Measurements from ENCODE around the gene LIN9.

The LIN9 gene

GRCh38 chr1:226226601-226227000 is 82.4 kb downstream of the LIN9 start:
- Histone ChIP-seq H3K36me3 (ENCODE audit: control insufficient read depth, insufficient read depth, low read length, severe bottlenecking) (no peaks in the 10 kb centered on the region), H3K27me3 (replicated peaks; ENCODE audit: control insufficient read depth, insufficient read depth, low read length) (peaks cover 21% of the 10 kb centered on the region), H3K9ac (ENCODE audit: low read length) (no peak overlapping the region), H3K4me1 (ENCODE audit: control insufficient read depth, insufficient read depth, low read length) (no peaks in the 10 kb centered on the region), H3K9me3 (ENCODE audit: control insufficient read depth, low read length) (no peaks in the 10 kb centered on the region), H3K4me3 (ENCODE audit: low read length) (no peak overlapping the region)
- no peak for DNase-seq (ENCODE audit: low read depth)

- H3K4me3 ChIP-seq (ENCODE audit: low read length), result peak overlapping the region; percentile 66
- no peaks in the 10 kb centered on the region for H3K4me1 ChIP-seq (ENCODE audit: control insufficient read depth, insufficient read depth, low read length)
- DNase-seq (ENCODE audit: low read depth), result peak; percentile 14
- H3K9me3 ChIP-seq (ENCODE audit: control insufficient read depth, low read length), result no peaks in the 10 kb centered on the region
- H3K27me3 ChIP-seq (replicated peaks; ENCODE audit: control insufficient read depth, insufficient read depth, low read length), result peaks cover 21% of the 10 kb centered on the region
- no peaks in the 10 kb centered on the region for H3K36me3 ChIP-seq (ENCODE audit: control insufficient read depth, insufficient read depth, low read length, severe bottlenecking)
- H3K9ac ChIP-seq (ENCODE audit: low read length), result no peak overlapping the region
Observed at GRCh38 chr1:226223786-226224244, 85.1 kb downstream of the LIN9 start.

GRCh38 chr1:226223157-226223785 is 85.7 kb downstream of the LIN9 start, which contains the start of gene MIXL1:
TSS of gene MIXL1 (plus strand) at chr1:226223664. CDS start at chr1:226223682, 18 bp downstream.
- peak; percentile 31 for DNase-seq (ENCODE audit: low read depth)
- Histone ChIP-seq H3K4me3 (ENCODE audit: low read length) (peak within 1 kb of the TSS; percentile 66), H3K27me3 (replicated peaks; ENCODE audit: control insufficient read depth, insufficient read depth, low read length) (peaks cover 21% of the 10 kb centered on the region), H3K36me3 (ENCODE audit: control insufficient read depth, insufficient read depth, low read length, severe bottlenecking) (no peaks in the 10 kb centered on the region), H3K4me1 (ENCODE audit: control insufficient read depth, insufficient read depth, low read length) (no peaks in the 10 kb centered on the region), H3K9ac (ENCODE audit: low read length) (no peak within 1 kb of the TSS), H3K9me3 (ENCODE audit: control insufficient read depth, low read length) (no peaks in the 10 kb centered on the region)

- no peaks in the 10 kb centered on the region for H3K4me1 ChIP-seq (ENCODE audit: control insufficient read depth, insufficient read depth, low read length)
- peaks cover 21% of the 10 kb centered on the region for H3K27me3 ChIP-seq (replicated peaks; ENCODE audit: control insufficient read depth, insufficient read depth, low read length)
- DNase-seq (ENCODE audit: low read depth), result no peak
- H3K9me3 ChIP-seq (ENCODE audit: control insufficient read depth, low read length), result no peaks in the 10 kb centered on the region
- no peaks in the 10 kb centered on the region for H3K36me3 ChIP-seq (ENCODE audit: control insufficient read depth, insufficient read depth, low read length, severe bottlenecking)
- H3K9ac ChIP-seq (ENCODE audit: low read length), result no peak overlapping the region
- no peak overlapping the region for H3K4me3 ChIP-seq (ENCODE audit: low read length)
Observed at GRCh38 chr1:226222686-226223085, 86.3 kb downstream of the LIN9 start.

- H3K9me3 ChIP-seq (ENCODE audit: control insufficient read depth, low read length), result no peaks in the 10 kb centered on the region
- no peak overlapping the region for H3K9ac ChIP-seq (ENCODE audit: low read length)
- no peak overlapping the region for H3K4me3 ChIP-seq (ENCODE audit: low read length)
- no peaks in the 10 kb centered on the region for H3K36me3 ChIP-seq (ENCODE audit: control insufficient read depth, insufficient read depth, low read length, severe bottlenecking)
- no peaks in the 10 kb centered on the region for H3K4me1 ChIP-seq (ENCODE audit: control insufficient read depth, insufficient read depth, low read length)
- peaks cover 18% of the 10 kb centered on the region for H3K27me3 ChIP-seq (replicated peaks; ENCODE audit: control insufficient read depth, insufficient read depth, low read length)
- no peak for DNase-seq (ENCODE audit: low read depth)
Observed at GRCh38 chr1:226220473-226221189, 88.3 kb downstream of the LIN9 start.

- H3K9me3 ChIP-seq (ENCODE audit: control insufficient read depth, low read length), result no peaks in the 10 kb centered on the region
- H3K9ac ChIP-seq (ENCODE audit: low read length), result no peak overlapping the region
- H3K4me3 ChIP-seq (ENCODE audit: low read length), result no peak overlapping the region
- H3K4me1 ChIP-seq (ENCODE audit: control insufficient read depth, insufficient read depth, low read length), result no peaks in the 10 kb centered on the region
- no peaks in the 10 kb centered on the region for H3K36me3 ChIP-seq (ENCODE audit: control insufficient read depth, insufficient read depth, low read length, severe bottlenecking)
- DNase-seq (ENCODE audit: low read depth), result no peak
- peaks cover 2% of the 10 kb centered on the region for H3K27me3 ChIP-seq (replicated peaks; ENCODE audit: control insufficient read depth, insufficient read depth, low read length)
Observed at GRCh38 chr1:226217273-226217672, 91.7 kb downstream of the LIN9 start.

GRCh38 chr1:226216056-226216455 is 92.9 kb downstream of the LIN9 start:
- H3K27me3 ChIP-seq (replicated peaks; ENCODE audit: control insufficient read depth, insufficient read depth, low read length), result peaks cover under 1% of the 10 kb centered on the region

GRCh38 chr1:226215239-226215638 is 93.7 kb downstream of the LIN9 start:
- H3K9me3 ChIP-seq (ENCODE audit: control insufficient read depth, low read length), result no peaks in the 10 kb centered on the region
- peaks cover 8% of the 10 kb centered on the region for H3K27me3 ChIP-seq (replicated peaks; ENCODE audit: control insufficient read depth, insufficient read depth, low read length)
- H3K36me3 ChIP-seq (ENCODE audit: control insufficient read depth, insufficient read depth, low read length, severe bottlenecking), result no peaks in the 10 kb centered on the region
- H3K9ac ChIP-seq (ENCODE audit: low read length), result no peak overlapping the region
- no peak overlapping the region for H3K4me3 ChIP-seq (ENCODE audit: low read length)
- no peak for DNase-seq (ENCODE audit: low read depth)
- no peaks in the 10 kb centered on the region for H3K4me1 ChIP-seq (ENCODE audit: control insufficient read depth, insufficient read depth, low read length)

More at GRCh38 chr1:226216056-226216455, 92.9 kb downstream of the LIN9 start:
- no peaks in the 10 kb centered on the region for H3K9me3 ChIP-seq (ENCODE audit: control insufficient read depth, low read length)
- H3K36me3 ChIP-seq (ENCODE audit: control insufficient read depth, insufficient read depth, low read length, severe bottlenecking), result no peaks in the 10 kb centered on the region
- no peak for DNase-seq (ENCODE audit: low read depth)
- H3K4me3 ChIP-seq (ENCODE audit: low read length), result no peak overlapping the region
- no peak overlapping the region for H3K9ac ChIP-seq (ENCODE audit: low read length)
- H3K4me1 ChIP-seq (ENCODE audit: control insufficient read depth, insufficient read depth, low read length), result no peaks in the 10 kb centered on the region

- Histone ChIP-seq H3K4me1 (ENCODE audit: control insufficient read depth, insufficient read depth, low read length) (no peaks in the 10 kb centered on the region), H3K27me3 (replicated peaks; ENCODE audit: control insufficient read depth, insufficient read depth, low read length) (peaks cover 21% of the 10 kb centered on the region), H3K36me3 (ENCODE audit: control insufficient read depth, insufficient read depth, low read length, severe bottlenecking) (no peaks in the 10 kb centered on the region), H3K9ac (ENCODE audit: low read length) (no peak overlapping the region), H3K9me3 (ENCODE audit: control insufficient read depth, low read length) (no peaks in the 10 kb centered on the region), H3K4me3 (ENCODE audit: low read length) (no peak overlapping the region)
- no peak for DNase-seq (ENCODE audit: low read depth)
Observed at GRCh38 chr1:226212545-226212944, 96.4 kb downstream of the LIN9 start.

GRCh38 chr1:226211181-226211821 is 97.7 kb downstream of the LIN9 start:
- H3K4me1 ChIP-seq (ENCODE audit: control insufficient read depth, insufficient read depth, low read length), result no peaks in the 10 kb centered on the region
- H3K27me3 ChIP-seq (replicated peaks; ENCODE audit: control insufficient read depth, insufficient read depth, low read length), result peaks cover 21% of the 10 kb centered on the region
- no peak for DNase-seq (ENCODE audit: low read depth)
- no peak overlapping the region for H3K9ac ChIP-seq (ENCODE audit: low read length)
- H3K4me3 ChIP-seq (ENCODE audit: low read length), result no peak overlapping the region
- H3K36me3 ChIP-seq (ENCODE audit: control insufficient read depth, insufficient read depth, low read length, severe bottlenecking), result no peaks in the 10 kb centered on the region
- H3K9me3 ChIP-seq (ENCODE audit: control insufficient read depth, low read length), result no peaks in the 10 kb centered on the region

- Histone ChIP-seq H3K27me3 (replicated peaks; ENCODE audit: control insufficient read depth, insufficient read depth, low read length) (peaks cover 21% of the 10 kb centered on the region), H3K9me3 (ENCODE audit: control insufficient read depth, low read length) (no peaks in the 10 kb centered on the region), H3K4me3 (ENCODE audit: low read length) (no peak overlapping the region), H3K4me1 (ENCODE audit: control insufficient read depth, insufficient read depth, low read length) (no peaks in the 10 kb centered on the region), H3K36me3 (ENCODE audit: control insufficient read depth, insufficient read depth, low read length, severe bottlenecking) (no peaks in the 10 kb centered on the region), H3K9ac (ENCODE audit: low read length) (no peak overlapping the region)
- no peak for DNase-seq (ENCODE audit: low read depth)
Observed at GRCh38 chr1:226210571-226211176, 98.3 kb downstream of the LIN9 start.

All from adipocyte (in vitro differentiated cells).